Measurements from ENCODE around the gene ATP4B. TPM values are rescaled to one million over a fixed set of nuclear protein-coding genes. Genes with fewer than 3 reads are reported as not detected.

The ATP4B gene
- total RNA-seq, 2 experiments from 2014 or later: not detected

GRCh38 chr13:113629866-113630265 lies 28.1 kb downstream of the ATP4B start:
- DNase-seq (ENCODE audit: low spot score): no peak
- no peak overlapping the region for H3K27ac ChIP-seq (ENCODE audit: low read depth, low read length, poor library complexity, severe bottlenecking)
- no peak overlapping the region for H3K4me2 ChIP-seq (ENCODE audit: low read length)
- H3K36me3 ChIP-seq (ENCODE audit: insufficient read depth, low read length): peaks cover 66% of the 10 kb centered on the region
- no peaks in the 10 kb centered on the region for H3K4me1 ChIP-seq (ENCODE audit: insufficient read depth, low read length, poor library complexity, severe bottlenecking)
- ChIA-PET POLR2A (no interaction called here), CTCF (ENCODE audit: unreplicated experiment) (no interaction called here)
- no peak for TF ChIP-seq CTCF (conservative IDR thresholded peaks at IDR 0.05; ENCODE audit: low read length)
- no peak for TF ChIP-seq EZH2phosphoT487 (IDR thresholded peaks at IDR 0.05; ENCODE audit: borderline replicate concordance, low read depth, low read length)
- H4K20me1 ChIP-seq (ENCODE audit: insufficient read depth, low read length): no peaks in the 10 kb centered on the region; the same call in 1 of the 2 replicates
- H3K9me3 ChIP-seq (ENCODE audit: low read length): no peaks in the 10 kb centered on the region
- H3K4me3 ChIP-seq (ENCODE audit: low read depth, low read length, poor library complexity, severe bottlenecking): no peak overlapping the region
- no peaks in the 10 kb centered on the region; the same call in 1 of the 2 replicates for H3K79me2 ChIP-seq (ENCODE audit: insufficient read depth, low read depth, low read length)
- intact Hi-C loops (cut with micrococcal nuclease; ENCODE audit: unreplicated experiment): no loop called here
- BruUV-seq (replicated peaks): no TSS peak
- H3K9me2 ChIP-seq (ENCODE audit: insufficient read depth, low read length): no peaks in the 10 kb centered on the region
- H2AFZ ChIP-seq (ENCODE audit: low read length): no peak overlapping the region

GRCh38 chr13:113628291-113629270 lies 29.4 kb downstream of the ATP4B start:
- Histone ChIP-seq H4K20me1 (ENCODE audit: insufficient read depth, low read length) (no peaks in the 10 kb centered on the region; the same call in 1 of the 2 replicates), H3K4me3 (ENCODE audit: low read depth, low read length, poor library complexity, severe bottlenecking) (no peak overlapping the region), H3K9me2 (ENCODE audit: insufficient read depth, low read length) (no peaks in the 10 kb centered on the region), H2AFZ (ENCODE audit: low read length) (no peak overlapping the region), H3K4me2 (ENCODE audit: low read length) (no peak overlapping the region), H3K36me3 (ENCODE audit: insufficient read depth, low read length) (peaks cover 65% of the 10 kb centered on the region), H3K79me2 (ENCODE audit: insufficient read depth, low read depth, low read length) (no peaks in the 10 kb centered on the region; the same call in 1 of the 2 replicates), H3K27ac (ENCODE audit: low read depth, low read length, poor library complexity, severe bottlenecking) (no peak overlapping the region), H3K4me1 (ENCODE audit: insufficient read depth, low read length, poor library complexity, severe bottlenecking) (no peaks in the 10 kb centered on the region), H3K9me3 (ENCODE audit: low read length) (no peaks in the 10 kb centered on the region)
- DNase-seq (ENCODE audit: low spot score): no peak
- POLR2A ChIA-PET: no interaction called here
- TF ChIP-seq EZH2phosphoT487 (IDR thresholded peaks at IDR 0.05; ENCODE audit: borderline replicate concordance, low read depth, low read length): no peak
- no peak for TF ChIP-seq CTCF (conservative IDR thresholded peaks at IDR 0.05; ENCODE audit: low read length)
- intact Hi-C loops (cut with micrococcal nuclease; ENCODE audit: unreplicated experiment): no loop called here
- BruUV-seq (replicated peaks): no TSS peak
- CTCF ChIA-PET (ENCODE audit: unreplicated experiment): no interaction called here

GRCh38 chr13:113627136-113627535 lies 30.9 kb downstream of the ATP4B start:
- no peaks in the 10 kb centered on the region; the same call in 1 of the 2 replicates for H3K79me2 ChIP-seq (ENCODE audit: insufficient read depth, low read depth, low read length)
- intact Hi-C loops (cut with micrococcal nuclease; ENCODE audit: unreplicated experiment): no loop called here

More at GRCh38 chr13:113627136-113627535, 30.9 kb downstream of the ATP4B start:
- Histone ChIP-seq H3K9me2 (ENCODE audit: insufficient read depth, low read length) (no peaks in the 10 kb centered on the region), H3K36me3 (ENCODE audit: insufficient read depth, low read length) (peaks cover 71% of the 10 kb centered on the region), H3K4me1 (ENCODE audit: insufficient read depth, low read length, poor library complexity, severe bottlenecking) (no peaks in the 10 kb centered on the region), H3K27ac (ENCODE audit: low read depth, low read length, poor library complexity, severe bottlenecking) (no peak overlapping the region), H3K4me2 (ENCODE audit: low read length) (no peak overlapping the region), H2AFZ (ENCODE audit: low read length) (no peak overlapping the region), H3K4me3 (ENCODE audit: low read depth, low read length, poor library complexity, severe bottlenecking) (no peak overlapping the region), H3K9me3 (ENCODE audit: low read length) (no peaks in the 10 kb centered on the region), H4K20me1 (ENCODE audit: insufficient read depth, low read length) (no peaks in the 10 kb centered on the region; the same call in 1 of the 2 replicates)
- POLR2A ChIA-PET: no interaction called here
- CTCF ChIA-PET (ENCODE audit: unreplicated experiment): no interaction called here
- TF ChIP-seq CTCF (conservative IDR thresholded peaks at IDR 0.05; ENCODE audit: low read length) (no peak), EZH2phosphoT487 (IDR thresholded peaks at IDR 0.05; ENCODE audit: borderline replicate concordance, low read depth, low read length) (no peak)
- BruUV-seq (replicated peaks): no TSS peak
- no peak for DNase-seq (ENCODE audit: low spot score)
